WERI-Rb-1 (cell line): ENCODE measurements around the gene EFNA1.
A peak's percentile ranks its signal among the peaks of the same experiment; 100 is the strongest.

ENCODE experiments used
- DNase-seq: peaks from one replicate; pipeline ENCODE4 v3.0.0-alpha.2; 2020
- H3K27ac ChIP-seq: fragments of 250-450 bp; sonication (Bioruptor Pico); 2 replicates; pipeline ENCODE4 v1.5.1; 2020; ENCODE audit warnings: mild to moderate bottlenecking, moderate library complexity
- H3K27me3 ChIP-seq: fragments of 250-450 bp; sonication (Bioruptor Pico); 2 replicates; pipeline ENCODE4 v1.5.1; 2021; ENCODE audit warnings: mild to moderate bottlenecking, low read depth, moderate library complexity; ENCODE audit not compliant: insufficient read depth, severe bottlenecking
- H3K36me3 ChIP-seq: fragments of 250-450 bp; sonication (Bioruptor Pico); 2 replicates; pipeline ENCODE4 v1.5.1; 2020; ENCODE audit warnings: mild to moderate bottlenecking, moderate library complexity
- H3K4me3 ChIP-seq: 2 replicates; pipeline ENCODE4 v1.5.1; 2011; ENCODE audit warnings: low read depth, mild to moderate bottlenecking, control low read depth, low read length
- H3K9me3 ChIP-seq: fragments of 250-450 bp; sonication (Bioruptor Pico); 2 replicates; pipeline ENCODE4 v1.5.1; 2021; ENCODE audit warnings: mild to moderate bottlenecking, moderate library complexity; ENCODE audit not compliant: severe bottlenecking
- TF ChIP-seq, protein P1 (sequence below): IDR thresholded peaks from 2 replicates; pipeline ENCODE4 v1.5.1; 2011; ENCODE audit warnings: low read depth, mild to moderate bottlenecking, control low read depth, inconsistent platforms, low read length

The EFNA1 gene

DNA sequence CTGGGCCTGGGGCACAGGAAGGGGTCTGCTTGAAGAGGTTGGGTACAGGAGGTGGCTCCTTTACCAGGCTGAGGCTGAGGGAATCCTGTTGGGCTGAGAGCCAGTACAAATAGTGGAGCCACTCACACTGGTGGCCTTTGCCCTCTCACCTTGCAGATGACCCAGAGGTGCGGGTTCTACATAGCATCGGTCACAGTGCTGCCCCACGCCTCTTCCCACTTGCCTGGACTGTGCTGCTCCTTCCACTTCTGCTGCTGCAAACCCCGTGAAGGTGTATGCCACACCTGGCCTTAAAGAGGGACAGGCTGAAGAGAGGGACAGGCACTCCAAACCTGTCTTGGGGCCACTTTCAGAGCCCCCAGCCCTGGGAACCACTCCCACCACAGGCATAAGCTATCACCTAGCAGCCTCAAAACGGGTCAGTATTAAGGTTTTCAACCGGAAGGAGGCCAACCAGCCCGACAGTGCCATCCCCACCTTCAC, 6.2 kb downstream of the EFNA1 start:
- no peak overlapping the region for H3K4me3 ChIP-seq
- peaks cover 29% of the 10 kb centered on the region for H3K36me3 ChIP-seq
- no peaks in the 10 kb centered on the region for H3K9me3 ChIP-seq
- no peak overlapping the region for H3K27ac ChIP-seq
- TF ChIP-seq, protein P1, sequence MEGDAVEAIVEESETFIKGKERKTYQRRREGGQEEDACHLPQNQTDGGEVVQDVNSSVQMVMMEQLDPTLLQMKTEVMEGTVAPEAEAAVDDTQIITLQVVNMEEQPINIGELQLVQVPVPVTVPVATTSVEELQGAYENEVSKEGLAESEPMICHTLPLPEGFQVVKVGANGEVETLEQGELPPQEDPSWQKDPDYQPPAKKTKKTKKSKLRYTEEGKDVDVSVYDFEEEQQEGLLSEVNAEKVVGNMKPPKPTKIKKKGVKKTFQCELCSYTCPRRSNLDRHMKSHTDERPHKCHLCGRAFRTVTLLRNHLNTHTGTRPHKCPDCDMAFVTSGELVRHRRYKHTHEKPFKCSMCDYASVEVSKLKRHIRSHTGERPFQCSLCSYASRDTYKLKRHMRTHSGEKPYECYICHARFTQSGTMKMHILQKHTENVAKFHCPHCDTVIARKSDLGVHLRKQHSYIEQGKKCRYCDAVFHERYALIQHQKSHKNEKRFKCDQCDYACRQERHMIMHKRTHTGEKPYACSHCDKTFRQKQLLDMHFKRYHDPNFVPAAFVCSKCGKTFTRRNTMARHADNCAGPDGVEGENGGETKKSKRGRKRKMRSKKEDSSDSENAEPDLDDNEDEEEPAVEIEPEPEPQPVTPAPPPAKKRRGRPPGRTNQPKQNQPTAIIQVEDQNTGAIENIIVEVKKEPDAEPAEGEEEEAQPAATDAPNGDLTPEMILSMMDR = no peak
- DNase-seq = no peak
- H3K27me3 ChIP-seq = no peaks in the 10 kb centered on the region

DNA sequence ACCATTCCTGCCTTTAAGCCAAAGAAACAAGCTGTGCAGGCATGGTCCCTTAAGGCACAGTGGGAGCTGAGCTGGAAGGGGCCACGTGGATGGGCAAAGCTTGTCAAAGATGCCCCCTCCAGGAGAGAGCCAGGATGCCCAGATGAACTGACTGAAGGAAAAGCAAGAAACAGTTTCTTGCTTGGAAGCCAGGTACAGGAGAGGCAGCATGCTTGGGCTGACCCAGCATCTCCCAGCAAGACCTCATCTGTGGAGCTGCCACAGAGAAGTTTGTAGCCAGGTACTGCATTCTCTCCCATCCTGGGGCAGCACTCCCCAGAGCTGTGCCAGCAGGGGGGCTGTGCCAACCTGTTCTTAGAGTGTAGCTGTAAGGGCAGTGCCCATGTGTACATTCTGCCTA, 6.6 kb downstream of the EFNA1 start:
- DNase-seq = no peak
- H3K9me3 ChIP-seq = no peaks in the 10 kb centered on the region
- H3K27me3 ChIP-seq = no peaks in the 10 kb centered on the region
- peaks cover 31% of the 10 kb centered on the region for H3K36me3 ChIP-seq
- H3K4me3 ChIP-seq = no peak overlapping the region
- H3K27ac ChIP-seq = no peak overlapping the region
- TF ChIP-seq, protein P1 = no peak

DNA sequence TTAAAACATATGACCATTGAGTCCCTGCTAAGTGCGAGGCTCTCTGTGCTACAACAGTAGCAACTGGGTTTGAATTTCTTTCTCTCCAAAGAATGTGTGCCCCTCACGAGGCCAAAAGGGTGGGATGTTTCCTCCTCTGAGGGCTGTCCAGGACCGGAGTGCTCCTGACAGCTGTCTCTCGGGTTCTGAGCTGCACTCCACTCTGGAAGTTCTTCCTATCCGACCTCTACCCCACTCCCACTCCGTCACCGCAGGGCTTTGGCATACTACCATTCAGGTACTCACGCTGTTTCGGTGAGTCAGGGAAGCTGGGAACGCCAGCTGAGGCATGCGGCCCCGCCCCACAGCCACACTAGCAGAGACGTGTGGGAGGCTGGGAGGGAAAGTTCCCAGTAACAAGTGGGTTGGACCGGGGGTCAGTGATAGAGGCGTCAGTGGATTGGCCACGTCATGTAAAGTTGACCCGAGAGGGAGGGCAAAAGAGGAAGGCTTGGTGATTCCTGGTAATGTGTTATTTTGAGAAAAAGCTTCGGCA, 7.3 kb downstream of the EFNA1 start:
- TF ChIP-seq, protein P1 = no peak
- Histone ChIP-seq H3K27ac (peak overlapping the region; percentile 93), H3K9me3 (no peaks in the 10 kb centered on the region), H3K4me3 (peak overlapping the region; percentile 66), H3K36me3 (peaks cover 33% of the 10 kb centered on the region), H3K27me3 (no peaks in the 10 kb centered on the region)
- DNase-seq = peak; percentile 90

DNA sequence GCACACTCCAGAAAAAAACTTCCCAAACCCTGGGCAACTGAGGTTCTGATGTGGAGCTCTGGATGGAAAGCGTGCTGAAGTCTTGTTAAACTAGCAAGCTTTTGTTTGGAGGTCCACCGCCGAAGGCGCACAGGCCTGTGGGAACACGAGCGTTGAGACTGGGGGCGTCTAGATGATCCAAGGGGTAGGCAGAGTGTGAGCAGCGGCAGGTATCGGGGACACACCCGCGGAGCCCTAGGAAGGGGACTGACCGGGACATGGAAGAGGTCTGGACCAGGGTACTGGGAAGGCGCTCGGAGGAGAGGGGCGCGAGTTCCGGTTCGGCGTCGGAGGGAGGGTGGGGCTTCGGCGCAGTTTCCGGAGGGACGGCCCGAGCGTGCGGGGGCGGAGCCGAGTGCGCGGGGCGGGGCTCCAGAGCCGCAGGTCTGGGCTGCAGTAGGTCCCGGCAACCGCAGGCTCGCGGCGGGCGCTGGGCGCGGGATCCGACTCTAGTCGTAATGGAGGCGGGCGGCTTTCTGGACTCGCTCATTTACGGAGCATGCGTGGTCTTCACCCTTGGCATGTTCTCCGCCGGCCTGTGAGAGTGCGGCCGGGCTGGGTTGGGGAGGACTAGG, 7.8 kb downstream of the EFNA1 start, which contains the start of gene SLC50A1:
Gene SLC50A1, plus strand, starts transcription at position 438 of the 614 bp plus-strand sequence. Its CDS starts 60 bp downstream, at position 498.
- H3K4me3 ChIP-seq = peak within 1 kb of the TSS; percentile 66
- H3K36me3 ChIP-seq = peaks cover 36% of the 10 kb centered on the region
- peak; percentile 100 for DNase-seq
- H3K27me3 ChIP-seq = no peaks in the 10 kb centered on the region
- H3K9me3 ChIP-seq = no peaks in the 10 kb centered on the region
- TF ChIP-seq, protein P1 = peak; percentile 29; the same call in 1 of the 2 replicates
- H3K27ac ChIP-seq = peak within 1 kb of the TSS; percentile 93

DNA sequence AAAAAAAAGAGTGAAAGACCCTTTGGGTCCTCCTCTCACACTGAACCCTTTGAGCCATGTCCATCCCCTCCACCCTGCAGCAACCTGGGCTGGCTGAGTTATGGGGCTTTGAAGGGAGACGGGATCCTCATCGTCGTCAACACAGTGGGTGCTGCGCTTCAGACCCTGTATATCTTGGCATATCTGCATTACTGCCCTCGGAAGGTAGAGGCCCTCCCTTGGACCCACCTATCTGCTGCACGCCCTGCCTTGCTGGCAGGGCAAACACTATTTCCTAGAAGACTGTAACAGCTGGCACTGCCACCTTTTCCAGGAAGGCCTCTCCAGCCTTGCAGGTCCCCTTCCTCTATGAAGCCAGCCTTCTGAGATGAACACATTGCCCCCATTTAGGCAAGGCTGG, 9.1 kb downstream of the EFNA1 start:
- peak overlapping the region; percentile 93 for H3K27ac ChIP-seq

More for the DNA sequence above, 9.1 kb downstream of the EFNA1 start:
- Histone ChIP-seq H3K4me3 (peak overlapping the region; percentile 66), H3K27me3 (peaks cover 7% of the 10 kb centered on the region), H3K36me3 (peaks cover 33% of the 10 kb centered on the region), H3K9me3 (no peaks in the 10 kb centered on the region)
- DNase-seq = no peak
- TF ChIP-seq, protein P1 = no peak
